Thyroid gland (tissue), 4 donors: ENCODE data around the gene DNAH1.

Experiments used
- POLR2A ChIP-seq, 2 donors: fragments of 450-650 bp; IDR thresholded peaks; one replicate each; pipeline ENCODE4 v1.6.1; 2017; ENCODE audit warnings: antibody characterized with exemption in 2 of 2, mild to moderate bottlenecking in 2 of 2, moderate library complexity in 1 of 2
- TF ChIP-seq, protein P1 (sequence below), 6 experiments: fragments of 200-600 bp in 3 of 6; fragments of 450-650 bp in 3 of 6; sonication (generic) in 3 of 6; IDR thresholded peaks; one replicate each; pipeline ENCODE4 v1.5.1; 2016 to 2019; ENCODE audit warnings: antibody characterized with exemption in 6 of 6, mild to moderate bottlenecking in 2 of 6, inconsistent platforms in 1 of 6, moderate library complexity in 1 of 6

- TF ChIP-seq, protein P1, sequence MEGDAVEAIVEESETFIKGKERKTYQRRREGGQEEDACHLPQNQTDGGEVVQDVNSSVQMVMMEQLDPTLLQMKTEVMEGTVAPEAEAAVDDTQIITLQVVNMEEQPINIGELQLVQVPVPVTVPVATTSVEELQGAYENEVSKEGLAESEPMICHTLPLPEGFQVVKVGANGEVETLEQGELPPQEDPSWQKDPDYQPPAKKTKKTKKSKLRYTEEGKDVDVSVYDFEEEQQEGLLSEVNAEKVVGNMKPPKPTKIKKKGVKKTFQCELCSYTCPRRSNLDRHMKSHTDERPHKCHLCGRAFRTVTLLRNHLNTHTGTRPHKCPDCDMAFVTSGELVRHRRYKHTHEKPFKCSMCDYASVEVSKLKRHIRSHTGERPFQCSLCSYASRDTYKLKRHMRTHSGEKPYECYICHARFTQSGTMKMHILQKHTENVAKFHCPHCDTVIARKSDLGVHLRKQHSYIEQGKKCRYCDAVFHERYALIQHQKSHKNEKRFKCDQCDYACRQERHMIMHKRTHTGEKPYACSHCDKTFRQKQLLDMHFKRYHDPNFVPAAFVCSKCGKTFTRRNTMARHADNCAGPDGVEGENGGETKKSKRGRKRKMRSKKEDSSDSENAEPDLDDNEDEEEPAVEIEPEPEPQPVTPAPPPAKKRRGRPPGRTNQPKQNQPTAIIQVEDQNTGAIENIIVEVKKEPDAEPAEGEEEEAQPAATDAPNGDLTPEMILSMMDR (IDR thresholded peaks at IDR 0.05): no peak
- TF ChIP-seq POLR2A (IDR thresholded peaks at IDR 0.05): no peak
Observed at GRCh38 chr3:52308308-52308707, 7.8 kb upstream of the DNAH1 start.
